Measurements from ENCODE around the gene SLC1A1.

DNA sequence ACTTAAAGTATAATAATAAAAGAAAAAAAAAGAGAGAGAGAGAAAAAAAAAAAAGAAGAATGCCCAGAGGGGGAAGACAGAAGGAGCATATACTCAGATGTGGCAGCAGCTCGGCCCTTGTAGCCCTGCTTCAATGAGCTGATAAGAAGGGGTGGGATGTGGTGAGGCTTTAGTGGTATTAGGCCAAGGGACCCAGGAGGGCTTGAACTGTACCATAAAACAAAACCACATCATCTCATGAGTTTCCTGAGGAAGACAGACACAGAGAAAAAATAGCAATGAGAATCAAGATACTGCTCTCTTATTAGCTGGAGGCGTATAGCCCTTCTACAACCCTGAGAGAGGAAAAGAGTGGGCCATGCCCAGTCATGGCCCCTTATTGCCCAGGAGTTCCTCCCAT, 72.8 kb downstream of the SLC1A1 start:
- TF ChIP-seq, protein P1, sequence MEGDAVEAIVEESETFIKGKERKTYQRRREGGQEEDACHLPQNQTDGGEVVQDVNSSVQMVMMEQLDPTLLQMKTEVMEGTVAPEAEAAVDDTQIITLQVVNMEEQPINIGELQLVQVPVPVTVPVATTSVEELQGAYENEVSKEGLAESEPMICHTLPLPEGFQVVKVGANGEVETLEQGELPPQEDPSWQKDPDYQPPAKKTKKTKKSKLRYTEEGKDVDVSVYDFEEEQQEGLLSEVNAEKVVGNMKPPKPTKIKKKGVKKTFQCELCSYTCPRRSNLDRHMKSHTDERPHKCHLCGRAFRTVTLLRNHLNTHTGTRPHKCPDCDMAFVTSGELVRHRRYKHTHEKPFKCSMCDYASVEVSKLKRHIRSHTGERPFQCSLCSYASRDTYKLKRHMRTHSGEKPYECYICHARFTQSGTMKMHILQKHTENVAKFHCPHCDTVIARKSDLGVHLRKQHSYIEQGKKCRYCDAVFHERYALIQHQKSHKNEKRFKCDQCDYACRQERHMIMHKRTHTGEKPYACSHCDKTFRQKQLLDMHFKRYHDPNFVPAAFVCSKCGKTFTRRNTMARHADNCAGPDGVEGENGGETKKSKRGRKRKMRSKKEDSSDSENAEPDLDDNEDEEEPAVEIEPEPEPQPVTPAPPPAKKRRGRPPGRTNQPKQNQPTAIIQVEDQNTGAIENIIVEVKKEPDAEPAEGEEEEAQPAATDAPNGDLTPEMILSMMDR (IDR thresholded peaks at IDR 0.05; ENCODE audit: borderline replicate concordance, extremely low read depth, low read length, poor library complexity, severe bottlenecking): no peak
- no peak for TF ChIP-seq EZH2 (IDR thresholded peaks at IDR 0.05; ENCODE audit: borderline replicate concordance, low read depth, low read length, severe bottlenecking)
